ENCODE results near the gene EGFL6.
A peak's percentile ranks its signal among the peaks of the same experiment; 100 is the strongest.
"Not testable (repeated sequence)": the region's sequence is repeated elsewhere in the genome, so short reads cannot be mapped to it uniquely, and the experiment has no call there.

The EGFL6 gene

DNA sequence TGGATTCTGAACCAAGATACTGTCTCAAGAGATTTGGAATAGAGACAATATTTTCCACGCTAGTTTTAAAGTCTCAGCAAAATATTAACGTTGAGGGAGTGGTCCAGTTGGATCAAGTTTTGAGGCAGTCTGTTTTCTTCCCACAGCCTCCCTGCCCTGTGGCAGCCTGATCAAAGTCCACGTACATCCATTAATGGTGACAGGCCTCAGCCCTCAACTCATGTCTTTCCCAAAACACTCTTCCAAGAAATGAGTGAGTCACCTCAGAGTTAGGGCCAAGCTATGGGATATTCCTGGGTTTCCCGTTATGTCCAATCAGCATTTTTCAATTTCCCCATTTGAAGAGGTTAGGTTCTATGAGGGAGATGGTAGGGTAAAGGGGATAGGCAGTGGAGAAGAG lies 28.5 kb downstream of the EGFL6 start:
- peak; percentile 2 for DNase-seq (ENCODE audit: low spot score)

DNA sequence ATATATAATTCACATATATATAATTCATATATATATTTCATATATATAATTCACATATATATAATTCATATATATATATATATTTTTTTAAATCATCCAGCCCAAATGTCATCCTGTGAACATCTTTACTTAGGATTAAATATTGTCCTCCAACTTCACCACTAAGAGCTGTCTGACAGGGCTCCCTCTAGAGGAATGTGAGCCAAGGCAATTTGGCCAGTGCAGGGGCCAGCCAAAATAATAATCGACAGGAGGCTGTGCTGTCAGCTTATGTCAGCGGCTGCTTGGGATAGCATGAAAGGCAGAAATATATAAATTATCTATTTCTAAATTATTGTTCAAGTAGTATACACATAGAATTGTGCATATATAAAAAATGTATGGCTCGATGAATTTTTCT lies 29.5 kb downstream of the EGFL6 start:
- DNase-seq (ENCODE audit: low spot score) = peak; percentile 31

DNA sequence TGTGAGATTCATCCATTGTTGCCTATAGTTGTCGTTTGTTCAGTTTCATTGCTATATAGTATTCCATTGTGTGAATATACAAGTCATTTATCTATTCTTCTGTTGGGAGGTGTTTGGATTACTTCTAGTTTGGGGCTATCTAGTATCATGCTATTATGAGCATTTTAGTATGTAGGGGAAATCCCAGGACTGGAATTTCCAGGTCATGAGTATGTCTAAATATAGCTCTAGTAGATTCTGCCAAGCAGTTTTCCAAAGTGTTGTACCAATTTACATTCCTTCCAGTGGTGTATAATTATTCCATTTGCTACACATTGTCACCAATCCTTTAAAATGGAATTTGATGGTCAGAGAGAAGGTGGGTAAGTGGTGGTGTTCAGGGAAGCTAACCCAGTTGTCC lies 30.1 kb downstream of the EGFL6 start:
- DNase-seq (ENCODE audit: low spot score) = no peak

DNA sequence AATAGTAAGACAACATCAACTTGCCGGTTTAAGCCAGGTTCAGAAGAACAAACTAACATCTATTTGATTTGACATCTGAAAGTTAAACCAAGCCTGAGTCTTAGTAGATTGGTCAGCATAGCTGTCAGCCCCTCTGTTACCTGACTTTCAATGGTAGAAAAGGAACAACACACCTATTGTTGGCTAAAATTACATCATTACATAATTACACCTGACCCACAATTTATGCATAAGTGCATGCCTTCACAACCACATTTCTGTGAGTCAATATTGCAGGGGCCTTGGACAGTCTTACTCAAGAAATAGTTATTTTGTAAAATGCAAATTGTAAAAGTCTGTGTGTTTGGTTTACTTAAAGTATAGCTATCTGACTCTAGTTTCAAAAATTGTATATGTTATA lies 36.2 kb downstream of the EGFL6 start:
- DNase-seq (ENCODE audit: low spot score) = no peak

DNA sequence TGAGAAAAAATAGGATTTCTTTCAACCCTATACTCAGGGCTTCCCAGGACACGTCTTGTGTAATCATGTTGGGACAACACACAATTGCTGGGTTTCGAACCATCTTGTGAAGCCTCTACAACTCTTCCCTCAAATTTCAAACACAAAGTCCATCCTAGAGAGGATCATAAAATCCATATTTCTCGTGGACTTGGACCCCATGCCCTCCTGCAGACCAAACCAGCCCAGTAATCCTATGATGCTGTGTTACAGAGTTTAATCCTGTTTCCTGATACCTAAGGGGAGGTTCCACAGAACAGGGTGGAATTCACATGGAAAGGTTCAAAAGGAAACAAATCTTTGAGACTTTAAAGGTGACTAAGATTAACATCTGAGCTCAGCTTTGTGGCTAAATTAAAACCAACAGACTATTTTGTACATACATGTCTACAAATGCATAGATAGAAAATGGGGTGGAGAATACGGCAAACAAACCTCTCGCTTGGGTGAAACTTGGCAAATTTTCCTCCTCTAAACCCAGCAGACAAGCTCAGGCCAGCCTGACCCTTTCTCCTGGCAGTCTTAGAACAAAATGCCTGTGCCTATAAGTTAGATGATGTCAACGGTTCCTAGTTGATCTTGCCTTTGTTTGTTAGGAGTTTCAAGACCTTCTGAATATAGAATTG lies 38.1 kb downstream of the EGFL6 start:
- DNase-seq (ENCODE audit: low spot score) = no peak

DNA sequence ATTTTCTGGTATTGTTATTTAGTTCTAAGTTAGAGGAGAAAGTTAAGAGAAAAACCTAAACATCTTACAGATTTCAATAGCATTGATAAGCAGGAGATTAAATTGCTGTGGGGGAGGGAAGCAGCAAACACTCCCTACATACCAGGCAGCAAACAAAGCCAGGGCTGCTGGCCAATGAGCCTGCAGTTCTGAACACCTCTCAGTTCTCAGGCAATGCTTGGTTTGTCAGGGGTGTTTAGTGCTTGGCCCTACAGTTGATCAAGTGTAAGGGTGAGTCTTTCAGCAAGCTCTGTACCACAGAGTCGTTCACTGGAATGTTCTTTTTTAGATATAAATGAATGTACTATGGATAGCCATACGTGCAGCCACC lies 38.6 kb downstream of the EGFL6 start:
- no peak for DNase-seq (ENCODE audit: low spot score)

DNA sequence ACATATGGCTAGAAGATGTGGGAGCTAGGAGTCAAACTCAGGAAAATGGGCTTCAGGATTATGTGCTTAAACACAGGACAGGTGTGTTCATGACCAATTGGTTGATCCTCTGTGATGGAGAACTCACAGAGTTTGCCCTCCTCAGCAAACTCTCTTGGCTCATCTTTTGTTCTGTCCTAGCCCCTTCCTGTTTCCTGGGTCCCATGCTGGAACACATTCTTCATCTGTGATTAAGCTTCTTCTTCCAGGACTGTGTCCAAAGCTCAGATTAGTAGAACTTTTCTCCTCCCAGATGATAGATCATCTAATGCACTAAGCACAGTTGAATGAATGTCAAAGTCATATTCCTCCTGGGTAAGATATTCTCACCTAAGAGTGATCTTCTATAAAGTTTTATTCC lies 44.8 kb downstream of the EGFL6 start:
- DNase-seq (ENCODE audit: low spot score) = no peak

DNA sequence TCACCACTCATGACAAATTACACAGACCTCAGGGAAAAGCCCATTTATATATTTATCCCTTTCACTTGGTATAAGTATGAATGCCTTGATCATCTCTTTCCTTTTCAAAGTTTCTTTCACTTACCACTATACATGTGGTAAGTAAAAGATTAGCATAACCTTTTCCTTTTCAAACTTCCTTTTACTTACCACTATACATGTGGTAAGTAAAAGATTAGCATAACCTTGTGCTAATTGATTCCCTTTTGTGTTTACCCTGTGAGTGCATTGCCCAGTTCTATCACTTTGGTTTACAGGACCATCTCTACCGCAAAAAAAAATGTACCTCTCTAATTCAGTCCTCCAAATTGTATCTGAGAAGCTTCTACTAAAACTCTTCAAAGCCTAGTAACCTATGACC lies 50.8 kb downstream of the EGFL6 start:
- DNase-seq (ENCODE audit: low spot score) = no peak

DNA sequence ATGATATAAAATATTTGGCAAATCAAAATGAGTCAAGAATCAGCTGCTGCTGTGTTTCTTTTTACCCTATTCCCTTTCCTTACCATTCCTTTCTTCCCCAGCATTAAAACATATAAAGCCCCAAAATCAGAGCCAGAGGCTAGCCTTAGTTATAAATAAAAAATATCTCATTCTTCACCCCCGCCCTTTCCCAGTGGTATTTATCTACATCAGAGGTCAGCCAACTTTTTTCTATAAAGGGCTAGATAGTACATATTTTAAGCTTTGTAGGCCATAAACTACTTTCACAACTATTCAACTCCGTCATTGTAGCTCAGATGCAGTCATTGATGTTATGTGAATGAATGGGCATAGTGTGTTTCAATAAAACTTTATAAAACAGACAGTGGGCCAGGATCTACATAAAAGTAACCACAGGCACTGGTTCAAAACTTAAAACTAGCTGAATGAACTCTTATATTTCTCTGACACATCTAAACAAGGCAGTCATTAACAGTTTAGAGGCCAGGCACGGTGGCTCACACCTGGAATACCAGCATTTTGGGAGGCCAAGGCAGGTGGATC lies 53.1 kb downstream of the EGFL6 start:
- no peak for DNase-seq (ENCODE audit: low spot score)

DNA sequence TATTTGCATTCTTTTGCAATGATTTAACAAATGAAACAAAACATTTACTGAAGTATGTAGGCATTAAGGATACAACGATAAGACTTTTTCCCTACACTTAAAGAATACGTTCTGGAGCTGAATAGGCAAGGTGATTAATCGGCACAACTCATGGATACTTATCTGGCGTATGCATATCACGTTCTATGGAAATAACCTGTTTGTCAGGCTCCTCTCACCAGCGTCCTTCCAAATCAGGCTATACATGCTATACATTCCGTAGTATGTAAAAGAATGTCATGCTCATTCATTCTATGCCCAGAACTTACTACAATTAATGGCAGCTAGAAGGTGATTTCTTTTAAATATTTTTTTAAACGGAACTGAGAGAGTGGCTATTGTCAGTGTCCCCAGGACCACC lies 57.9 kb downstream of the EGFL6 start:
- no peak for DNase-seq (ENCODE audit: low spot score)

DNA sequence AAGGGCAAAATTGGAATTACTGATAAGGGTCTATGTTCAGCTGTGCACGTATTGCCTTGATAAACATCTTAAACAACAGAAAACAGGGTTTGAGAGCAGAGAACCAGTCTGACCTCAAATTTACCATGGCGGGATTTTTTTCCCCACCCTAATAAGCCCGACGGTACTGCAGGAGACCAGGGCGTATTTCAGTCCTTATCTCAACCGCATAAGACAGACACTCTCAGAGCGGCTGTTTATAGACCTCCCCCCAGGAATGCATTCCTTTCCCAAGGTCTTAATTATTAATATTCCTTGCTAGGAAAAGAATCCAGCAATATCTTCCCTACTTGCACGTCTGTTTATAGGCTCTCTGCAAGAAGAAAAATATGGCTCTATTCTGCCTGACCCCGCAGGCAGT lies 67.8 kb downstream of the EGFL6 start:
- not testable (repeated sequence) for DNase-seq (ENCODE audit: low spot score)

DNA sequence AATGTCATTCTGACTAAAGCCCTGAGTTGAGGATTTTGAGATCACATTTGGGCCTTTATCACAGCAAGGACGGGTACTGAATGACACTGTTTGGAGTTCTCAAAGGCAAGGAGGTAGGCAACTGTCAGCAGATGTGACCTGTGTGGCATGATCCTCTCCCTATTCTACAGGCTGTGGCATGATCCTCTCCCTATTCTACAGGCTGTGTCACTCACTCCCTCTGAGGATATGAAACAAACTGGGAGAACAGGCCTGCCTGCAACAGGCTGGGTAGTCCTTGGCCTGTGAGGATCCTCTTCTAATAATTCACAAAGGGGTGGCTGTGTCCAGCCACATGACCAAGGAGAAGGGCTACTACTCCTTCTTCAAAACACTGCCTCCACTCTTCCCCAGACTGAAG lies 68.6 kb downstream of the EGFL6 start:
- no peak for DNase-seq (ENCODE audit: low spot score)

DNA sequence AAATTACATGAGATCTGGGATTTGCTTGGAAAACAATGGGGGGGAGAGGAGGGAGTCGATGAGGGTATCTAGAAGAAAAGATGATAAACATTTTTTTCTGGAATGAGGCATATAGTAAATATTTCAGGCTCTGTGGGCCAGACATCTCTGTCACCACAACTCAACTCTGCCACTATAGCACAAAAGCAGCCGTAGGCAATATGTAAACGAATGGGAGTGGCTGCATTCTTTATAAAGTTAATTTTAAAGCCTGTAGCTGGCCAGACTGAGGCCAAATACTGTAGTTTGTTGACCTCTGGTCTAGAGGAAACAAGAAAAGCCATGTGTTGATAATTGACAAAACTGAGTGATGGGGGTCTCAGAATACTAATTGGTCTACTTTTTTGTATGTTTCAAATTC lies 69.4 kb downstream of the EGFL6 start:
- DNase-seq (ENCODE audit: low spot score) = no peak

DNA sequence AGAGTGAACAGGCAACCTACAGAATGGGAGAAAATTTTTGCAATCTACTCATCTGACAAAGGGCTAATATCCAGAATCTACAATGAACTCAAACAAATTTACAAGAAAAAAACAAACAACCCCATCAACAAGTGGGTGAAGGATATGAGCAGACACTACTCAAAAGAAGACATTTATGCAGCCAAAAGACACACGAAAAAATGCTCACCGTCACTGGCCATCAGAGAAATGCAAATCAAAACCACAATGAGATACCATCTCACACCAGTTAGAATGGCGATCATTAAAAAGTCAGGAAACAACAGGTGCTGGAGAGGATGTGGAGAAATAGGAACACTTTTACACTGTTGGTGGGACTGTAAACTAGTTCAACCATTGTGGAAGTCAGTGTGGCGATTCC lies 72.3 kb downstream of the EGFL6 start:
- not testable (repeated sequence) for DNase-seq (ENCODE audit: low spot score)

DNA sequence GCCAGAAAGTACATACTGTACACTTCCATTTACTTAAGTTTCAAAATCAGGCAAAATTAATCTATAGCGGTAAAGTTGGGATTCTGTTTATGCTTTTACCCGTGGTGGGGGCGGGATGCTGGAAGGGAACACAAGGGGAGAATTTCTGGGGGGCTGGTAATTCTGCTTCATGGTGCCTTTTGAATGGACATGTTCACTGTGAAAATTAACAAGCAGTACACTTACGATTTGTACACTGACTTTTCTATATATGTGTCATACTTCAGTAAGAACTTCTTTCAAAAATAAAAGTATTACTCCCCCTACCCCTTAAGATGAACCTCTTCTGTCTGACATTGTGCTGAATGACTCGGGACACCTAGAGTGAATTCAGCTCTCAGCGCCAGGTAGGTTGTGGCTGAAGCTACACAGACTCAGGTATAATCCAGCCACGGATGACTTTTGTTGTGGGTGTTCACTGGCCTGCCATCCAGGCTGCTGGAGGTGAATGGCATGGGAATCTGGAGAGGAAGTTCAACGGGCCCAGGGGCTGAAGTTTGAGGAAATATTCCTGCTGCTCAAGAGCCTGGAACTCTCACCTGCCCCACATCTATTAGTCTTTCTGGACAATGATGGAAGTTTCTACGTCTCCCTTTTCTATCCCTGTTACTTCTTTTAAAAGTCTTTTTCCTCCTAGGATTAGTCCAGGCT lies 76.2 kb downstream of the EGFL6 start:
- no peak for DNase-seq (ENCODE audit: low spot score)

DNA sequence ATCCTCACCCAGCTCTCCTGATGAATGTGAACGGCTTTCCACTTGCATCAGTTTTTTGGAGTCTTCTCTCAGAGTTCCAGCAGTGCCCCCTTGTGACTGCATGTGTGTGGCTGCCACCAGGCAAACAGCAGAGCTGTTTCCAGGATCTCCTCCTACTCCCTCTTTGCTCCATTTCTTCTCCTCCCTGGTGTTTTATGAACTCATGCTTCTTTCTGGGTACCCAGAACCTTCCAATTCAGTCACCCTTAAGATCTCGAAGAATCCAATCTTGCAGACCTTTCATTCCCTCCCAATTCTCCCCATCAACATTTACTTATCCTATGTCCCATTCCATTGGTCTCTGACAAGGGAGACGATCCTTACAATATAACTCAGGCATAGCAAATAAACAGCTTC lies 76.8 kb downstream of the EGFL6 start:
- DNase-seq (ENCODE audit: low spot score) = peak; percentile 60

DNA sequence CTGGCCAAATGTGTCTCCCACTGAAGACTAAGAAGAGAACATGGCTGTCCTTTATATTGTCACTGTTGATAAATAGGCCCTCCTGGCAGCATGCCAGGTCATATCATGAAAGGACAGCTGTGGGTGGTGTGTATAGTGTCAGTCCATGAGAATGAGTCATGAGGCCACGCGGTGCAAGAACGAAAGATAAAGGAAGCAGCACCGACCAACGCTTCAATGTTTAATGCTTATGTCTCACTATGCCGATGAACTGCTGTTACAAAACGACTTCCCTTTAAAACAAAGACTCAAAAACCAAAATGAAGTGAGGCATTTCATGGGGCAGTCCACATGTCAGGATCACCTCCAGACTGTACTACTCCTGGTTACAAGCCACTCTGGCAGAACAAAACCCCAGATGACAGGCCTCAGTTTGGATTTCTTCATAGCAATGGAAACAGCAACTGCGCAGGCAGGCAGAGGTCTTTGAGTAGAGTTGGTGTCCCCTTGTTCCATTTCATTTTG lies 78.4 kb downstream of the EGFL6 start:
- no peak for DNase-seq (ENCODE audit: low spot score)

DNA sequence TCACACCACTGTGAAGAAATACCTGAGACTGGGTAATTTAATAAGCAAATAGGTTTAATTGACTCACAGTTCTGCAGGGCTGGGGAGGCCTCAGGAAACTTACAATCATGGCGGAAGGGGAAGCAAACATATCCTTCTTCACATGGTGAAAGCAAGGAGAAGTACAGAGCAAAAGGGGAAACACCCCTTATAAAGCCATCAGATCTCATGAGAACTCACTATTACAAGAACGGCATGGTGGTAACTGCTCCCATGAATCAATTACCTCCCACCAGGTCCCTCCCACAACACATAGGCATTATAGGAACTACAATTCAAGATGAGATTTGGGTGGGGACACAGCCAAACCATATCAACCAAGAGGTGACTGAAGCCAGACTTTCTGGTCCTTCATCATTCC lies 78.9 kb downstream of the EGFL6 start:
- not testable (repeated sequence) for DNase-seq (ENCODE audit: low spot score)

DNA sequence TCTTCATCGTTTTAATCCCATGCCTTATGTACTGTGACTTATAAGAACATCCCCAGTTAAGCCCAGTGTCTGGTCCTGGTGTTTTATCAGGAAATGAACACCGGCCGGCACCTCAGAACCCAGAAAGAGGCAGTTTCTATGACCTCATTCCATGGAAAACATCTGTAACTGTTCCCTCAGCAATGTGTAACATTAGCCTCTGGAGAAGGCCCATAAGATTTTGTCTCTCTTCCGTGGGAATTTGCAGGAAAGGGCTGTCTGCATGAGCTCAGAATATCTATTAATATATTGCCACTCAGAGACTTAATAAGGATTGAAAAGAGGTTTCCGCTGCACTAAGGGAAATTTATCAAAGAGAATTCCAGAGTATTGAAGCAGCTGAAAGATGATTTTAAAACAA lies 80.4 kb downstream of the EGFL6 start:
- no peak for DNase-seq (ENCODE audit: low spot score)

DNA sequence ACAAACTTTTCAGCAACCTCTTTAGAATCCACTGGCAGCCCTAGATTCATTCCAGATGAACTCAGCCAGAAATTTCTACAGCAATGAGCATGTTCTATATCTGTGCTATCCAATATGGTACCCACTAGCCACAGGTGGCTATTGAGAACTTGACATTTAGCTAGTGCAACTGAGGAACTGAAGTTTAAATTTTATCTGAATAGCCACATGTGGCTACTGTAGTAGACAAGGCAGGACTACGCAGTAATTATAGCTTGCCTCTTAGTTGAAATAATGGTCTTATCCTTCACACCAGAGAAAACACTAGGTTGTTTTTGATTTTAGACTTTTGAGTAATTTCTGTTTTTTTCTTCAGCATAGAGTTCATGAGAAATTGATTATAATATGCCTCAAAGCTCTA lies 80.9 kb downstream of the EGFL6 start:
- DNase-seq (ENCODE audit: low spot score) = no peak

DNA sequence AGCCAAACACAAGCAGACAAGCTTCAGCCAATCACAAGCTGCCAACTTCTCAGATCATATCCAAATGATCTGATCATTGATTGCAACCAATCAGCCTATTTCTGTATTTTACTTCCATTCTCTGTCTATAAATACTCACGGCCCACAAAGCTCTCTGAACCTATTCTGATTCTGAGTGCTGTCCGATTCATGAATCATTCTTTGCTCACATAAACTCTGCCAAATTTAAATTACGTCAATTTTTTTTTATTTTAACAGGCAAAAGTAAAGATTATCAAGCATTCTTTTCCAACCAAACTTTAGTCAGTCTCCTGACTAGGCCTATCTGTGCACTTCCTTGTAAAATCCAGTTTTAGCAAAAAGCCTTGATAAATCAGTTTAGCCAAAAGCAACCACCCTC lies 81.7 kb downstream of the EGFL6 start:
- no peak for DNase-seq (ENCODE audit: low spot score)

DNA sequence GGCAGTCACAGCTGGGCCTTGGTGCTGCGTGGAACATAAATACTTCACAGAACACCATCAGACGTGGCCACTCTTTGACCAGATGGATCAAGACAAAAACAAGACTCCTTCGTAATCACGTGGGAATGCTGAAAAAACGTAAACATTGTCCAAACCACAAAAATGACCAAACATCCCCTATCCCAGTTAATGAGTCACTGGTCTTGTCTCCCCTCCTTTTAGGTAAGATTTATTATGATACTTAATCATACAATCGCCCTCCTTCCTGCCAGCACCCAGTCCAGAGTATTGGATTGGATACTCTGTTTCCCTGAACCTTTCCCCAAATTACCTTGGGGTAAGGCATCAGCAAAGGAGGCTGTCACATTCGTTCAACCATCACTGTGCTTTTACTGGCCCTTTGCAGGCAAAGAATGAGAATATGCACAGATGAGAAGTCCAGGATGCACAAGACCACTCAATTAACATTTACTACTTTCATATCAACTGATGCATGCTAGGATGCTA lies 82.9 kb downstream of the EGFL6 start:
- DNase-seq (ENCODE audit: low spot score) = peak; percentile 70
